Brain microvascular endothelial cell (primary cell): ENCODE data around the gene FBXO38.

Source experiments
- DNase-seq: peaks from one replicate; pipeline ENCODE4 v3.0.0-alpha.2; 2020
- H3K27ac ChIP-seq: fragments of 250-450 bp; sonication (Bioruptor Pico); 2 replicates; pipeline ENCODE4 v1.5.1; 2020; ENCODE audit warnings: mild to moderate bottlenecking, moderate library complexity
- H3K27me3 ChIP-seq: fragments of 250-450 bp; sonication (Bioruptor Pico); replicated peaks from 2 replicates; pipeline ENCODE4 v1.5.1; 2020; ENCODE audit warnings: mild to moderate bottlenecking
- H3K36me3 ChIP-seq: fragments of 250-450 bp; sonication (Bioruptor Pico); replicated peaks from 2 replicates; pipeline ENCODE4 v1.5.1; 2020; ENCODE audit warnings: mild to moderate bottlenecking
- H3K4me3 ChIP-seq: 2 replicates; pipeline ENCODE4 v1.5.1; 2011; ENCODE audit warnings: low read depth, mild to moderate bottlenecking, control low read depth, low read length, moderate library complexity
- CTCF ChIP-seq: IDR thresholded peaks from 2 replicates; pipeline ENCODE4 v1.5.1; 2011; ENCODE audit warnings: low read depth, mild to moderate bottlenecking, moderate library complexity, low read length, control low read depth, inconsistent platforms; ENCODE audit errors: missing control alignments
- in situ Hi-C: cut with HindIII; loops from 2 replicates; pipeline ENCODE4 v1.10.0; 2017; ENCODE audit warnings: low sequenced_read_pairs, low pct_ligation_motif_present

Gene FBXO38

GRCh38 chr5:148491015-148491792 is 107.4 kb downstream of the FBXO38 start:
- in situ Hi-C loops = no loop called here

GRCh38 chr5:148491793-148492184 is 108.0 kb downstream of the FBXO38 start:
- no peak overlapping the region for H3K27ac ChIP-seq
- no peaks in the 10 kb centered on the region for H3K27me3 ChIP-seq
- TF ChIP-seq CTCF = no peak
- H3K4me3 ChIP-seq = no peak overlapping the region
- in situ Hi-C loops = no loop called here
- H3K36me3 ChIP-seq = no peaks in the 10 kb centered on the region
- DNase-seq = no peak

More at GRCh38 chr5:148491015-148491792, 107.4 kb downstream of the FBXO38 start:
- DNase-seq = no peak
- Histone ChIP-seq H3K4me3 (no peak overlapping the region), H3K27ac (no peak overlapping the region), H3K27me3 (no peaks in the 10 kb centered on the region), H3K36me3 (no peaks in the 10 kb centered on the region)
- TF ChIP-seq CTCF = no peak

GRCh38 chr5:148492351-148492750 is 108.6 kb downstream of the FBXO38 start:
- H3K27me3 ChIP-seq = no peaks in the 10 kb centered on the region
- H3K36me3 ChIP-seq = no peaks in the 10 kb centered on the region
- no peak for DNase-seq
- no peak overlapping the region for H3K27ac ChIP-seq
- in situ Hi-C loops = no loop called here
- no peak for TF ChIP-seq CTCF
- H3K4me3 ChIP-seq = no peak overlapping the region
